Mucosa of descending colon (tissue), 3 donors: Measurements from ENCODE around the gene CCM2L. TPM values are rescaled to one million over a fixed set of nuclear protein-coding genes. Genes with fewer than 3 reads are reported as not detected.

Experiments
- ATAC-seq: fragments of 200-7000 bp; cut with Tn5 transposase; one replicate; pipeline ENCODE4 v1.9.1; 2020; ENCODE audit warnings: mild to moderate bottlenecking, moderate library complexity
- DNase-seq, 3 donors: peaks; one replicate each; pipeline ENCODE4 v3.0.0-alpha.2; 2020
- H3K36me3 ChIP-seq: fragments of 200-600 bp; one replicate; pipeline ENCODE4 v1.8.0; 2021; ENCODE audit warnings: low read depth, mild to moderate bottlenecking
- H3K4me1 ChIP-seq: fragments of 200-600 bp; one replicate; pipeline ENCODE4 v1.8.0; 2021; ENCODE audit warnings: low read depth, mild to moderate bottlenecking
- H3K4me3 ChIP-seq: fragments of 200-600 bp; one replicate; pipeline ENCODE4 v1.8.0; 2021; ENCODE audit warnings: mild to moderate bottlenecking
- H3K9me3 ChIP-seq: fragments of 200-600 bp; one replicate; pipeline ENCODE4 v1.8.0; 2021; ENCODE audit warnings: mild to moderate bottlenecking
- intact Hi-C, 2 donors: fragments of 100-400 bp; cut with DNase I in 1 of 2; cut with micrococcal nuclease in 1 of 2; formaldehyde crosslinking; loops; one replicate each; pipeline versions ENCODE4 v1.11.0 to v1.11.1; 2022; cut with DNase I, micrococcal nuclease
- total RNA-seq, 3 donors: library from RNA; stranded (reverse); fragmentation: NEBNext Ultra II Directional in 2 of 3; extraction: Animal tissue kit (Norgen Biotek cat#: 25700) in 2 of 3; gene quantifications; one replicate each; pipeline versions ENCODE4 v1.2.1 to v1.2.4, GENCODE V29; 2021 to 2023
- TF ChIP-seq, protein P1 (sequence below): fragments of 200-600 bp; IDR thresholded peaks from one replicate; pipeline ENCODE4 v1.8.0; 2022; ENCODE audit warnings: antibody characterized with exemption, mild to moderate bottlenecking
- donor health status: DM: no; HTN: no; CAD: no; lungs with moderate emphysema.
- donor health status: DM: no; HTN: no; CAD: no.
- donor health status: DM: no; HTN: yes; CAD: no.

Gene CCM2L
- total RNA-seq, 3 donors from 2014 or later: 1.2 to 3.7 (median 1.8) TPM

- H3K4me3 ChIP-seq: no peak overlapping the region
- TF ChIP-seq, protein P1, sequence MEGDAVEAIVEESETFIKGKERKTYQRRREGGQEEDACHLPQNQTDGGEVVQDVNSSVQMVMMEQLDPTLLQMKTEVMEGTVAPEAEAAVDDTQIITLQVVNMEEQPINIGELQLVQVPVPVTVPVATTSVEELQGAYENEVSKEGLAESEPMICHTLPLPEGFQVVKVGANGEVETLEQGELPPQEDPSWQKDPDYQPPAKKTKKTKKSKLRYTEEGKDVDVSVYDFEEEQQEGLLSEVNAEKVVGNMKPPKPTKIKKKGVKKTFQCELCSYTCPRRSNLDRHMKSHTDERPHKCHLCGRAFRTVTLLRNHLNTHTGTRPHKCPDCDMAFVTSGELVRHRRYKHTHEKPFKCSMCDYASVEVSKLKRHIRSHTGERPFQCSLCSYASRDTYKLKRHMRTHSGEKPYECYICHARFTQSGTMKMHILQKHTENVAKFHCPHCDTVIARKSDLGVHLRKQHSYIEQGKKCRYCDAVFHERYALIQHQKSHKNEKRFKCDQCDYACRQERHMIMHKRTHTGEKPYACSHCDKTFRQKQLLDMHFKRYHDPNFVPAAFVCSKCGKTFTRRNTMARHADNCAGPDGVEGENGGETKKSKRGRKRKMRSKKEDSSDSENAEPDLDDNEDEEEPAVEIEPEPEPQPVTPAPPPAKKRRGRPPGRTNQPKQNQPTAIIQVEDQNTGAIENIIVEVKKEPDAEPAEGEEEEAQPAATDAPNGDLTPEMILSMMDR: no peak
Measured at GRCh38 chr20:32019563-32020463, 9.6 kb downstream of the CCM2L start.

GRCh38 chr20:32021091-32021490, 10.9 kb downstream of the CCM2L start:
- Histone ChIP-seq H3K4me3 (no peak overlapping the region), H3K9me3 (no peaks in the 10 kb centered on the region), H3K4me1 (peaks cover 7% of the 10 kb centered on the region), H3K36me3 (no peaks in the 10 kb centered on the region)
- TF ChIP-seq, protein P1: no peak
- no peak for ATAC-seq
- DNase-seq: no peak
- intact Hi-C loops: no loop called here

More at GRCh38 chr20:32019563-32020463, 9.6 kb downstream of the CCM2L start:
- peaks cover 7% of the 10 kb centered on the region for H3K4me1 ChIP-seq
- intact Hi-C loops: no loop called here
- DNase-seq (no peak), ATAC-seq (no peak)
- no peaks in the 10 kb centered on the region for H3K9me3 ChIP-seq
- no peaks in the 10 kb centered on the region for H3K36me3 ChIP-seq

GRCh38 chr20:32024683-32025295, 14.6 kb downstream of the CCM2L start:
- Histone ChIP-seq H3K9me3 (no peaks in the 10 kb centered on the region), H3K4me3 (no peak overlapping the region), H3K36me3 (no peaks in the 10 kb centered on the region), H3K4me1 (no peaks in the 10 kb centered on the region)
- no peak for DNase-seq
- TF ChIP-seq, protein P1: no peak
- no peak for ATAC-seq
- intact Hi-C loops: no loop called here

DNA sequence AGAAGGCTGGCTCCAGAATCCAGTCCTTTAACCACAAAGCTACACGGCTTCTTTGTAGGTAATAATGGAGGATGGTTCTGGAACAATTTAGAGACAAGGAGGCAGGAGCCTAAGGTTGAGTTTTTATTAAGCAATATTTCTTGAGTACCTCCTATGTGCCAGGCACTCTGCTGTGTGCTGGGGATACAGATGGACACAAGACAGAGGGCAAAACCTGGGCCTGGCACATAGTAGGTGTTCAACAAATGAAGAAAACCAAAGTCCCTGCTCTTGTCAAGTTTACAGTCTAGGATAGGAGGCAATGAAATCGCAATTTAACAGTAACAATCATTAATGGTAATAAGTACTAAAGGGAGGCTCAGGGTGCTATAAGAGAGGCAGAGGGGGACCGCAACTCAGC, 17.4 kb downstream of the CCM2L start:
- DNase-seq (no peak), ATAC-seq (no peak)
- TF ChIP-seq, protein P1: no peak
- intact Hi-C loops: no loop called here
- Histone ChIP-seq H3K36me3 (no peaks in the 10 kb centered on the region), H3K9me3 (no peaks in the 10 kb centered on the region), H3K4me1 (peaks cover 3% of the 10 kb centered on the region), H3K4me3 (no peak overlapping the region)

DNA sequence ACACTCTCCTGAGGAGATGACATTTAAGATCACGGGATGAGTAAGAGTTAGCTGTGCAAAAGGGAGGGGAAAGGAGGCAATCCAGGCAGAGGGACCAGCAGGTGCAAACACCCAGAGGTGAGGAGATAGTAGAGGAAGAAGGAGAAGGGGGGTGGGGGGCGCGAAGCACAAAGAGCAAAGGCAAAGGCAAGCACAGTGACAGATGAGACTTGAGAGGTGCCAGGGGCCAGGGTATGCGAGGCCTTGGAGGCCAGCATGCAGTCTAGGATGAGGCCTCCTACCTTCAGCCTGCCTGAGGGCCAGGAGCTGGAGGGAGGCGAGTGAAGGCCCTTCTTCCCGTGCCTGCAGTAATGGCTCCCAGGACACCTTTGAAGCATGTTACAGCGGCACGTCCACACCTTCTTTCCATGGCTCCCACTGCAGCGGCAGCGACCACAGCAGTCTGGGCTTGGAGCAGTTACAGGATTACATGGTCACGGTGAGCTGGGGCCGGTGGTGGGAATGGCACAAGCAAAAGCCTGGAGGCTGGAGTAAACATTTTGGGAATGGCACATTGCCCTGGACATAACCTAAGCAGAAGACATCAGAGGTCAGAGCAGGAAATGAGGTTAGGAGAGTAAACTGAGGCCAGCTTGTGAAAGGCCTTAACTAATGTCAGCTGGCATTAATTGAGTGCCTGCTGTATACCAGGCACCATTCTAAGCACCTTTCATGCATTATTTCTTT, 18.6 kb downstream of the CCM2L start:
- DNase-seq (no peak), ATAC-seq (no peak)
- Histone ChIP-seq H3K9me3 (no peaks in the 10 kb centered on the region), H3K4me1 (peaks cover 3% of the 10 kb centered on the region), H3K36me3 (no peaks in the 10 kb centered on the region), H3K4me3 (no peak overlapping the region)
- intact Hi-C loops: no loop called here
- TF ChIP-seq, protein P1: no peak
